ENCODE results near the gene DEDD2.

Gene DEDD2

GRCh38 chr19:42169486-42170413 lies 47.7 kb downstream of the DEDD2 start:
- no peak for DNase-seq

GRCh38 chr19:42168206-42168605 lies 49.3 kb downstream of the DEDD2 start:
- no peak for DNase-seq

- DNase-seq: no peak
These were observed 51.2 kb downstream of the DEDD2 start for GRCh38 chr19:42166316-42166715.

- DNase-seq: no peak
These were observed 52.3 kb downstream of the DEDD2 start for GRCh38 chr19:42165146-42165545.

GRCh38 chr19:42161616-42162263 lies 55.7 kb downstream of the DEDD2 start:
- DNase-seq: no peak

- no peak for DNase-seq
These were observed 57.5 kb downstream of the DEDD2 start for GRCh38 chr19:42159942-42160341.

- no peak for DNase-seq
These were observed 58.6 kb downstream of the DEDD2 start for GRCh38 chr19:42158926-42159325.

GRCh38 chr19:42156571-42156970 lies 60.9 kb downstream of the DEDD2 start:
- no peak for DNase-seq

- no peak for DNase-seq
These were observed 61.7 kb downstream of the DEDD2 start for GRCh38 chr19:42155796-42156195.

GRCh38 chr19:42154471-42155323 lies 62.8 kb downstream of the DEDD2 start:
- DNase-seq: no peak

GRCh38 chr19:42153672-42154433 lies 63.6 kb downstream of the DEDD2 start:
- no peak for DNase-seq

- DNase-seq: no peak
These were observed 64.4 kb downstream of the DEDD2 start for GRCh38 chr19:42152910-42153671.

- no peak for DNase-seq
These were observed 65.4 kb downstream of the DEDD2 start for GRCh38 chr19:42151782-42152684.

GRCh38 chr19:42150911-42151361 lies 66.5 kb downstream of the DEDD2 start:
- no peak for DNase-seq

- no peak for DNase-seq
These were observed 67.1 kb downstream of the DEDD2 start for GRCh38 chr19:42150364-42150763.

- DNase-seq: no peak
These were observed 67.9 kb downstream of the DEDD2 start for GRCh38 chr19:42149447-42150202.

Measured in CD4-positive, alpha-beta T cell treated with Interleukin-6 for 4 hours (primary cell).